HG02610 (cell line): ENCODE measurements around the gene NEURL2.

Experiments used
- ATAC-seq: cut with Tn5 transposase; IDR thresholded peaks from one replicate; pipeline ENCODE4 v1.9.1; 2021; ENCODE audit warnings: mild to moderate bottlenecking, moderate library complexity; ENCODE audit not compliant: unreplicated experiment

NEURL2 gene

GRCh38 chr20:45848421-45848820 lies 42.6 kb downstream of the NEURL2 start:
- no peak for ATAC-seq

DNA sequence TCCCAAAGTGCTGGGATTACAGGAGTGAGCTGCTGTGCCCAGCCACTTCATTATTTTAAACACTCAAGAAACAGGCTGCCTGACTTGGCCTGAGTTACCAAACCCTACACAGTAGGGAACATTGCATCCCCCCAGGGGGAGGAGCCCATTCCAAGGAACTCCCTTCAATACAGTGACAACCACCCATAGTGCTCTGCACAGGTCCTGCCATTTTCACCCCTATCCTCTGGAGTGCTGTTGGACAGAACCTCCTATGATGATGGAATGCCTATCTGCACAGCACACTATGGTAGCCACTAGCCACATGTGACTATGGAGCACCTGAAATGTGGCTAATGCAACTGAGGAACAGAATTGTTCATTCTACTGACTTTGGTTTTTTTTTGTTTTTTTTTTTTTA lies 45.6 kb downstream of the NEURL2 start:
- ATAC-seq: no peak

GRCh38 chr20:45843506-45843905 lies 47.5 kb downstream of the NEURL2 start:
- ATAC-seq: no peak

DNA sequence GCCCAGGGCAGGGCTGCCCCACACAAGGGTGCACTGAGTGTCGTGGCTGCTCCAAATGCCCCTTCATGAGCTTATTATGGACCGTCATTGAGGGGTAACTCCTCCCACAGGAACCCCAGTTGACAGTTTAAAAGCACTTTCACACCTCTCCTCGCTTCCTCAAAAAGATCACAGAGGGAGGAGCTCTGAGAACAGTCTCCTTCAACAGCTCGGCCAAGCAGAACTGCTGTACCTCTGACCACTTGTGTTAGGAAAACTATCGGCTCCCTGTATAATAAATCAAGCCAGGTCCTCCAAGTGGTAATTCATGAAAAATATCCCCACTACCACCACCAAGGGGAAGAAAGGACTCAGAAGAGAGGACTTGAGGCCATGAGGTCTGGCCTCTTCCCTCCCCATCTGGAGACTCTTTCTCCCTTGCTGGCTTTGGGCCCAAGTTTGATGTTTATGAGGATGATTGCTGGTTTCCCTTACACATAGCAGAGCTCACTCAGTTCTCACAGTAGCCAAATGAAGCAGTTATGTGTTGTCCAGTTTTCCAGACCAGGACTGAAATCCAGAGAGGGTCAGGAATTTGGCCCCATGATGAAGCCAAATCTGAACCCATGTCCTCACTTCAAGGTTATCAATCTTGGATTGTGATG lies 48.7 kb downstream of the NEURL2 start:
- peak; percentile 57 for ATAC-seq

DNA sequence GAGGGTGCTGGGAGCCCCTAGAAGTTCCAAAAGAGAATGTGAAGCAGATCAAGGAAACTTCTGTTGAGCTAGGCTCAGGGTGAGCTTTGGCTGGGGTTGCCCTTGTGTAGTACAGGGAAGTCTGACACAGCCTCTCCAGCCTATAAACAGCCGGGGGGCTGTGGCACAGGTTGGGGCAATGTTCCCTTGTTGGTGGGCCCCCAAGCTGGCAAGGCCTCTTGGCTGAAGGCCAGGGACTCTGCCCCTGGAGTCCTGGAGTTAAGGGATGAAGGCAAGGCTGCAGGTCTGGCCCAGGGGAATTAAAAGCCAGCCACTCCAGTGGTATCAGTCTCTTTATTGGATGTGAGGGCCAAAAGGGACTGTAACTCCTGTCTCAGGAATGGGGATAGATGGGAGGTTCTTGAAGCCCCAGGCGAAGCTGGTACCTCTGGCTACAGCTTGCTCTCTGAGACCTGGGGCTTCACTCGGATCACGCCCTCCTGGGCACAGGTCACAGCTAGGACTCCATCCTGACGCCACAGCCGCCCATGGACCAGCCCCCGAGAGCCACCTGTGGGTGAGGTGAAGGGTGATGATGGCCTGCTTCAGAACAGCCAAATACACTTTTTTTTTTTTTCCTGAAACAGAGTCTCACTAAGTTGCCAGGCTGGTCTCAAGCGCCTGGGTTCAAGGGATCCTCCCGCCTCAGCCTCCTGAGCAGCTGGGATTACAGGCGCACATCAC lies 49.4 kb downstream of the NEURL2 start:
- no peak for ATAC-seq

DNA sequence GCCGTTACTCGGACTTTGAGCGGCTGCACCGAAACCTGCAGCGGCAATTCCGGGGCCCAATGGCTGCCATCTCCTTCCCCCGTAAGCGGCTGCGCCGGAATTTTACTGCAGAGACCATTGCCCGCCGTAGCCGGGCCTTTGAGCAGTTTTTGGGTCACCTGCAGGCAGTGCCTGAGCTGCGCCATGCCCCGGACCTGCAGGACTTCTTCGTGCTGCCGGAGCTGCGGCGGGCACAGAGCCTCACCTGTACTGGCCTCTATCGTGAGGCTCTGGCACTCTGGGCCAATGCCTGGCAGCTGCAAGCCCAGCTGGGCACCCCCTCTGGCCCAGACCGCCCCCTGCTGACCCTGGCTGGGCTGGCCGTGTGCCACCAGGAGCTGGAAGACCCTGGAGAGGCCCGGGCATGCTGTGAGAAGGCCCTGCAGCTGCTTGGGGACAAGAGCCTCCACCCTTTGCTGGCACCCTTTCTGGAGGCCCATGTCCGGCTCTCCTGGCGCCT lies 50.3 kb downstream of the NEURL2 start:
- no peak for ATAC-seq
